HCT116 (cell line): ENCODE data around the gene RAPH1.

Source experiments
- CBX3 ChIP-seq: IDR thresholded peaks from 2 replicates; pipeline ENCODE4 v1.6.1; 2012; ENCODE audit warnings: low read depth
- EZH2 ChIP-seq: fragments of 200-600 bp; sonication (generic); IDR thresholded peaks from 2 replicates; pipeline ENCODE4 v1.6.1; 2017; ENCODE audit warnings: antibody characterized with exemption, mixed run types
- EZH2phosphoT487 ChIP-seq: fragments of 200-600 bp; IDR thresholded peaks from 2 replicates; pipeline ENCODE4 v1.6.1; 2018; ENCODE audit warnings: antibody characterized with exemption, borderline replicate concordance
- JUND ChIP-seq: IDR thresholded peaks from 2 replicates; pipeline ENCODE4 v1.6.1; 2012
- POLR2AphosphoS5 ChIP-seq: IDR thresholded peaks from 2 replicates; pipeline ENCODE4 v1.6.1; 2011; ENCODE audit warnings: mild to moderate bottlenecking, low read depth, low read length, moderate library complexity
- ZFX ChIP-seq: fragments of 450-650 bp; IDR thresholded peaks from 2 replicates; pipeline ENCODE4 v1.6.1; 2017
- TF ChIP-seq, protein P1 (sequence below), 3 experiments: fragments of 200-600 bp in 1 of 3; sonication (generic) in 1 of 3; IDR thresholded peaks in 2 of 3; conservative IDR thresholded peaks in 1 of 3; 2 replicates each; pipeline ENCODE4 v1.5.1; 2012 to 2017; ENCODE audit warnings: low read depth in 2 of 3, low read length in 2 of 3, antibody characterized with exemption in 1 of 3, borderline replicate concordance in 1 of 3, control low read depth in 1 of 3, mild to moderate bottlenecking in 1 of 3, mixed read lengths in 1 of 3, mixed run types in 1 of 3, moderate library complexity in 1 of 3; ENCODE audit not compliant: insufficient read depth in 1 of 3
- TF ChIP-seq, protein P2 (sequence below): IDR thresholded peaks from 2 replicates; pipeline ENCODE4 v1.6.1; 2012
- TF ChIP-seq, protein P3 (sequence below): IDR thresholded peaks from 2 replicates; pipeline ENCODE4 v1.6.1; 2012

DNA sequence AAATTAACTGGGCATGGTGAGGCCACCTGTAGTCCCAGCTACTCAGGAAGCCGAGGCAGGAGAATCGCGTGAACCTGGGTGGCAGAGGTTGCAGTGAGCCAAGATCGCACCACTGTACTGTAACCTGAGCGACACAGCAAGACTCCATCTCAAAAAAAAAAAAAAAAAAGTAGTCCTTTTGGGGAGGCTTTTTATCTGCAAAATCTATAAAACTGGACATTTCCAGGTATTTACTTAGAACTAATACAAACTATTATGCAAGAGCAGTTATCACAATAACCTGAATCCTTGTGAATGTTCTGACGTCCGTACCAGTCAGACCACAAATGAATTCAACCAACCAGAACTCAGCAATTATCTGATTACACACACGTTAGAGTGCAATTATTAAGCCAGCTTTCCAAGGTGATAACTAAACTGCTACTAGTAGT lies 8.8 kb upstream of the RAPH1 start:
- no peak for TF ChIP-seq JUND
- TF ChIP-seq, protein P1, sequence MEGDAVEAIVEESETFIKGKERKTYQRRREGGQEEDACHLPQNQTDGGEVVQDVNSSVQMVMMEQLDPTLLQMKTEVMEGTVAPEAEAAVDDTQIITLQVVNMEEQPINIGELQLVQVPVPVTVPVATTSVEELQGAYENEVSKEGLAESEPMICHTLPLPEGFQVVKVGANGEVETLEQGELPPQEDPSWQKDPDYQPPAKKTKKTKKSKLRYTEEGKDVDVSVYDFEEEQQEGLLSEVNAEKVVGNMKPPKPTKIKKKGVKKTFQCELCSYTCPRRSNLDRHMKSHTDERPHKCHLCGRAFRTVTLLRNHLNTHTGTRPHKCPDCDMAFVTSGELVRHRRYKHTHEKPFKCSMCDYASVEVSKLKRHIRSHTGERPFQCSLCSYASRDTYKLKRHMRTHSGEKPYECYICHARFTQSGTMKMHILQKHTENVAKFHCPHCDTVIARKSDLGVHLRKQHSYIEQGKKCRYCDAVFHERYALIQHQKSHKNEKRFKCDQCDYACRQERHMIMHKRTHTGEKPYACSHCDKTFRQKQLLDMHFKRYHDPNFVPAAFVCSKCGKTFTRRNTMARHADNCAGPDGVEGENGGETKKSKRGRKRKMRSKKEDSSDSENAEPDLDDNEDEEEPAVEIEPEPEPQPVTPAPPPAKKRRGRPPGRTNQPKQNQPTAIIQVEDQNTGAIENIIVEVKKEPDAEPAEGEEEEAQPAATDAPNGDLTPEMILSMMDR (IDR thresholded peaks at IDR 0.05 in 2 of 3, conservative IDR thresholded peaks at IDR 0.05 in 1 of 3; ENCODE audit: borderline replicate concordance in 1 of 3, insufficient read depth in 1 of 3, low read depth in 2 of 3, low read length in 2 of 3): no peak
- TF ChIP-seq, protein P2, sequence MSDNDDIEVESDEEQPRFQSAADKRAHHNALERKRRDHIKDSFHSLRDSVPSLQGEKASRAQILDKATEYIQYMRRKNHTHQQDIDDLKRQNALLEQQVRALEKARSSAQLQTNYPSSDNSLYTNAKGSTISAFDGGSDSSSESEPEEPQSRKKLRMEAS: no peak
- no peak for TF ChIP-seq EZH2phosphoT487
- no peak for TF ChIP-seq EZH2
- TF ChIP-seq POLR2AphosphoS5: no peak
- TF ChIP-seq, protein P3, sequence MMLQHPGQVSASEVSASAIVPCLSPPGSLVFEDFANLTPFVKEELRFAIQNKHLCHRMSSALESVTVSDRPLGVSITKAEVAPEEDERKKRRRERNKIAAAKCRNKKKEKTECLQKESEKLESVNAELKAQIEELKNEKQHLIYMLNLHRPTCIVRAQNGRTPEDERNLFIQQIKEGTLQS: no peak
- TF ChIP-seq CBX3: no peak
- no peak for TF ChIP-seq ZFX
